ENCODE data around the gene RNF208. TPM values are rescaled to one million over a fixed set of nuclear protein-coding genes. Genes with fewer than 3 reads are reported as not detected.

RNF208 gene
- total and polyA plus RNA-seq, 9 of the 15 experiments (the other 6 are each of a cell fraction or from before 2014, with no cell fraction given), result 0.15 to 6.9 (median 0.50) TPM; not detected in 2

- TF ChIP-seq TBP (optimal IDR thresholded peaks at IDR 0.05; ENCODE audit: low read depth, low read length), result no peak
- no peak for TF ChIP-seq SRSF3 (IDR thresholded peaks at IDR 0.05; ENCODE audit: insufficient read depth, low read length)
- peak; percentile 86; the same call in 1 of the 2 replicates for TF ChIP-seq ZBTB7A (IDR thresholded peaks at IDR 0.05; ENCODE audit: borderline replicate concordance, control insufficient read depth, low read depth, low read length)
- TF ChIP-seq MLLT1 (IDR thresholded peaks at IDR 0.05), result 0 out of 4 replicates have a peak, but pooled peaks of 1 of the 2 experiments have one; percentile 33
- TF ChIP-seq ZNF57 (CRISPR knock-in tag; IDR thresholded peaks at IDR 0.05), result no peak
- TF ChIP-seq HES1 (IDR thresholded peaks at IDR 0.05; ENCODE audit: low read depth), result no peak
- no peak for TF ChIP-seq MED1 (CRISPR knock-in tag; IDR thresholded peaks at IDR 0.05; ENCODE audit: borderline replicate concordance)
- TF ChIP-seq ZFX (CRISPR knock-in tag; IDR thresholded peaks at IDR 0.05), result peak; percentile 43; the same call in 1 of the 2 replicates
- no peak for TF ChIP-seq CC2D1A (IDR thresholded peaks at IDR 0.05)
- TF ChIP-seq UBTF (IDR thresholded peaks at IDR 0.05; ENCODE audit: borderline replicate concordance in 1 of 2, low read depth in 2 of 2, low read length in 2 of 2), result no peak
- no peak for TF ChIP-seq YY1 (IDR thresholded peaks at IDR 0.05; ENCODE audit: borderline replicate concordance in 1 of 3, control insufficient read depth in 1 of 3, extremely low read depth in 1 of 3, insufficient read depth in 3 of 3, insufficient read length in 1 of 3, insufficient replicate concordance in 2 of 3, low read depth in 1 of 3, low read length in 2 of 3)
- peak; percentile 47 for TF ChIP-seq ATF3 (IDR thresholded peaks at IDR 0.05)
- TF ChIP-seq ATF3 (CRISPR knock-in tag; conservative IDR thresholded peaks at IDR 0.05), result 0 out of 2 replicates have a peak, but pooled peaks have one; percentile 2
- TF ChIP-seq XRCC4 (IDR thresholded peaks at IDR 0.05; ENCODE audit: extremely low read depth, insufficient read depth, insufficient read length), result no peak
- no peak for TF ChIP-seq TAF1 (IDR thresholded peaks at IDR 0.05; ENCODE audit: control insufficient read depth, extremely low read depth, insufficient read depth, low read length, severe bottlenecking)
- no peak for TF ChIP-seq ZNF347 (CRISPR knock-in tag; IDR thresholded peaks at IDR 0.05; ENCODE audit: low read depth)
- TF ChIP-seq SRSF9 (IDR thresholded peaks at IDR 0.05; ENCODE audit: borderline replicate concordance, low read depth, low read length), result no peak
- TF ChIP-seq ZC3H11A (IDR thresholded peaks at IDR 0.05; ENCODE audit: low read depth, low read length), result no peak
- no peak for TF ChIP-seq CREB3 (tag; conservative IDR thresholded peaks at IDR 0.05; ENCODE audit: low read depth)
Measured at GRCh38 chr9:137241490-137242268, 19.6 kb upstream of the RNF208 start (continued).

Measured in K562 (cell line).